Psoas muscle (tissue), 8 donors: Measurements from ENCODE around the gene RASA4B. TPM values are rescaled to one million over a fixed set of nuclear protein-coding genes. Genes with fewer than 3 reads are reported as not detected.
"Not testable (repeated sequence)": the region's sequence is repeated elsewhere in the genome, so short reads cannot be mapped to it uniquely, and the experiment has no call there.

ENCODE experiments used
- ATAC-seq, 4 donors: fragments of 200-7000 bp; cut with Tn5 transposase; one replicate each; pipeline ENCODE4 v1.9.1; 2020; ENCODE audit warnings: moderate library complexity in 3 of 4, mild to moderate bottlenecking in 2 of 4
- DNase-seq, 2 donors: peaks; one replicate each; pipeline ENCODE4 v3.0.0-alpha.2; 2020
- H3K27ac ChIP-seq: fragments of 200-600 bp; one replicate; pipeline ENCODE4 v1.8.0; 2022
- H3K27me3 ChIP-seq, 3 donors: fragments of 200-600 bp in 1 of 3; one replicate each; pipeline versions ENCODE4 v1.6.1 to v1.8.0; 2013 to 2022; ENCODE audit warnings: low read length in 2 of 3, mild to moderate bottlenecking in 2 of 3, moderate library complexity in 1 of 3; ENCODE audit not compliant: insufficient read depth in 3 of 3
- H3K36me3 ChIP-seq, 2 donors: fragments of 200-600 bp in 1 of 2; one replicate each; pipeline versions ENCODE4 v1.6.1 to v1.8.0; 2013 to 2022; ENCODE audit warnings: low read depth in 1 of 2, mild to moderate bottlenecking in 1 of 2, moderate library complexity in 1 of 2; ENCODE audit not compliant: insufficient read depth in 1 of 2
- H3K4me1 ChIP-seq: fragments of 200-600 bp; one replicate; pipeline ENCODE4 v1.8.0; 2022
- H3K4me3 ChIP-seq: fragments of 200-600 bp; one replicate; pipeline ENCODE4 v1.8.0; 2022; ENCODE audit warnings: mild to moderate bottlenecking
- H3K9me3 ChIP-seq: fragments of 200-600 bp; one replicate; pipeline ENCODE4 v1.8.0; 2022
- WGBS, 3 donors: extraction: QIAGEN DNeasy Blood & Tissue Kit; methylation state at CpG; one replicate each; pipeline versions ENCODE4 v1.1.6 to v1.1.7; 2013; 5-methylcytosine and 5-hydroxymethylcytosine counted together
- intact Hi-C, 2 donors: fragments of 100-400 bp; cut with DNase I; formaldehyde crosslinking; loops; one replicate each; pipeline versions ENCODE4 v1.11.0 to v1.14.2; 2022
- polyA plus RNA-seq, 3 donors: library from polyadenylated mRNA; stranded (reverse); fragments of 200-250 nt; gene quantifications; one replicate each; pipeline ENCODE4 v1.2.3, GENCODE V29; 2013
- total RNA-seq, 4 donors: library from RNA; stranded (reverse); fragmentation: NEBNext Ultra II Directional in 2 of 4; extraction: Animal tissue kit (Norgen Biotek cat#: 25700) in 2 of 4; gene quantifications; one replicate each; pipeline versions ENCODE4 v1.2.1 to v1.2.4, GENCODE V29; 2021 to 2023
- donor health status: healthy with polysubstance abuse.
- donor health status: DM: no; HTN: no; CAD: no; lungs with moderate emphysema.
- donor health status: Bipolar disorder and iron deficiency.
- donor health status: healthy.
- donor health status: DM: yes; HTN: yes; CAD: no.
- donor health status: DM: no; HTN: no; CAD: no.
- donor health status: DM: no; HTN: no; CAD: no.
- donor health status: DM: yes; HTN: yes; CAD: no.

RASA4B gene
- total and polyA plus RNA-seq, 7 donors, result 29.5 to 139 (median 85.7) TPM

- H3K36me3 ChIP-seq, H3K9me3 ChIP-seq, H3K4me3 ChIP-seq, intact Hi-C loops, DNase-seq, H3K27me3 ChIP-seq, H3K4me1 ChIP-seq, H3K27ac ChIP-seq: not testable (repeated sequence)
- ATAC-seq, result peak; percentile 27 to 58 (median 50)
- no CpG with 5 or more reads among the region's 30 CpGs for WGBS, 3 donors
These were observed 5.6 kb downstream of the RASA4B start for GRCh38 chr7:102511860-102512522.

GRCh38 chr7:102510575-102510974 is 7.0 kb downstream of the RASA4B start:
- intact Hi-C loops, H3K4me1 ChIP-seq, H3K27ac ChIP-seq, H3K27me3 ChIP-seq, H3K9me3 ChIP-seq, ATAC-seq, H3K4me3 ChIP-seq, H3K36me3 ChIP-seq: not testable (repeated sequence)
- DNase-seq, result peak in 1 of 2 donors; percentile 46
- 22 to 57% (median 24%) methylated on average over 4 of the region's 8 CpGs for WGBS, 3 donors

- WGBS, 3 donors, result 57 to 79% (median 59%) methylated on average over 2 of the region's 8 CpGs
- H3K4me3 ChIP-seq, H3K9me3 ChIP-seq, intact Hi-C loops, H3K4me1 ChIP-seq, H3K36me3 ChIP-seq, H3K27me3 ChIP-seq: not testable (repeated sequence)
- peak; percentile 5 to 20 for DNase-seq
- H3K27ac ChIP-seq, result peak overlapping the region; percentile 87
- ATAC-seq, result peak; percentile 47 to 64 (median 55)
These were observed 10.0 kb downstream of the RASA4B start for GRCh38 chr7:102507410-102508088.

- H3K27me3 ChIP-seq, H3K36me3 ChIP-seq, intact Hi-C loops, H3K4me3 ChIP-seq, H3K9me3 ChIP-seq, H3K4me1 ChIP-seq: not testable (repeated sequence)
- DNase-seq, result peak in 1 of 2 donors; percentile 2
- H3K27ac ChIP-seq, result peak overlapping the region; percentile 85
- peak; percentile 79 to 81 (median 80) for ATAC-seq
- WGBS, 3 donors, result 64 to 80% (median 68%) methylated on average over 5 of the region's 24 CpGs
These were observed 12.0 kb downstream of the RASA4B start for GRCh38 chr7:102505298-102506185.

- DNase-seq, H3K36me3 ChIP-seq, H3K27me3 ChIP-seq, intact Hi-C loops, H3K4me3 ChIP-seq, H3K4me1 ChIP-seq, H3K9me3 ChIP-seq, H3K27ac ChIP-seq: not testable (repeated sequence)
- ATAC-seq, result peak; percentile 65 to 74 (median 74)
- no CpG with 5 or more reads among the region's 12 CpGs for WGBS, 3 donors
These were observed 14.4 kb downstream of the RASA4B start for GRCh38 chr7:102503141-102503540.

GRCh38 chr7:102498321-102498720 is 19.3 kb downstream of the RASA4B start:
- ATAC-seq, H3K27me3 ChIP-seq, H3K4me1 ChIP-seq, H3K4me3 ChIP-seq, H3K27ac ChIP-seq, intact Hi-C loops, DNase-seq, H3K9me3 ChIP-seq, H3K36me3 ChIP-seq: not testable (repeated sequence)
- WGBS, 3 donors, result 85 to 96% (median 89%) methylated on average over 7 to 11 of the region's 16 CpGs

GRCh38 chr7:102497308-102497707 is 20.3 kb downstream of the RASA4B start:
- DNase-seq, result peak; percentile 4 to 37
- intact Hi-C loops, H3K27ac ChIP-seq, H3K9me3 ChIP-seq, H3K4me3 ChIP-seq, H3K36me3 ChIP-seq, H3K4me1 ChIP-seq, H3K27me3 ChIP-seq, ATAC-seq: not testable (repeated sequence)
- 73 to 100% (median 82%) methylated on average over 1 of the region's 5 CpGs for WGBS, 3 donors

GRCh38 chr7:102496861-102497260 is 20.7 kb downstream of the RASA4B start:
- H3K4me3 ChIP-seq, H3K27ac ChIP-seq, H3K4me1 ChIP-seq, H3K36me3 ChIP-seq, intact Hi-C loops, ATAC-seq, H3K27me3 ChIP-seq, DNase-seq, H3K9me3 ChIP-seq: not testable (repeated sequence)
- 43 to 54% (median 52%) methylated on average over 3 of the region's 10 CpGs for WGBS, 3 donors

GRCh38 chr7:102494473-102495149 is 23.0 kb downstream of the RASA4B start:
- H3K4me1 ChIP-seq, intact Hi-C loops, H3K27ac ChIP-seq, DNase-seq, H3K27me3 ChIP-seq, H3K36me3 ChIP-seq, H3K4me3 ChIP-seq, H3K9me3 ChIP-seq: not testable (repeated sequence)
- peak in 2 of 4 donors; percentile 2 to 9 for ATAC-seq
- no CpG with 5 or more reads among the region's 67 CpGs for WGBS, 3 donors

- DNase-seq, result peak; percentile 6 to 51
- H3K27me3 ChIP-seq, H3K4me1 ChIP-seq, H3K36me3 ChIP-seq, intact Hi-C loops, H3K27ac ChIP-seq, ATAC-seq, H3K9me3 ChIP-seq, H3K4me3 ChIP-seq: not testable (repeated sequence)
- WGBS, 3 donors, result 60 to 78% (median 69%) methylated on average over 1 to 7 of the region's 15 CpGs
These were observed 23.6 kb downstream of the RASA4B start for GRCh38 chr7:102494026-102494425.
